Large intestine (tissue), 3 donors: ENCODE measurements around the gene MNX1. TPM values are rescaled to one million over a fixed set of nuclear protein-coding genes. Genes with fewer than 3 reads are reported as not detected.

Source experiments
- DNase-seq, 2 donors: peaks; one replicate each; pipeline versions ENCODE4 v3.0.0 to v3.0.0-alpha.2; 2013
- H3K27ac ChIP-seq: one replicate; pipeline ENCODE4 v1.5.1; 2013; ENCODE audit warnings: low read length
- H3K27me3 ChIP-seq: 2 replicates; pipeline ENCODE4 v1.6.1; 2013; ENCODE audit warnings: low read length; ENCODE audit not compliant: control insufficient read depth, insufficient read depth
- H3K36me3 ChIP-seq: 2 replicates; pipeline ENCODE4 v1.6.1; 2013; ENCODE audit warnings: low read length; ENCODE audit not compliant: control insufficient read depth, insufficient read depth
- H3K4me1 ChIP-seq: one replicate; pipeline ENCODE4 v1.6.1; 2013; ENCODE audit warnings: low read length; ENCODE audit not compliant: control insufficient read depth, insufficient read depth
- H3K4me3 ChIP-seq: one replicate; pipeline ENCODE4 v1.5.1; 2013; ENCODE audit warnings: low read length
- H3K9me3 ChIP-seq: one replicate; pipeline ENCODE4 v1.6.1; 2013; ENCODE audit warnings: mild to moderate bottlenecking, low read depth, low read length, moderate library complexity; ENCODE audit not compliant: control insufficient read depth
- WGBS: methylation state at CpG from one replicate; pipeline ENCODE4 v1.1.5; 2013; ENCODE audit warnings: low lambda C conversion rate; ENCODE audit not compliant: insufficient coverage; 5-methylcytosine and 5-hydroxymethylcytosine counted together
- polyA plus RNA-seq: library from polyadenylated mRNA; unstranded; fragments of 120-200 nt; gene quantifications from one replicate; pipeline ENCODE4 v1.2.1, GENCODE V29; 2013

The MNX1 gene
- polyA plus RNA-seq, 1 donor, result 14.5 TPM

DNA sequence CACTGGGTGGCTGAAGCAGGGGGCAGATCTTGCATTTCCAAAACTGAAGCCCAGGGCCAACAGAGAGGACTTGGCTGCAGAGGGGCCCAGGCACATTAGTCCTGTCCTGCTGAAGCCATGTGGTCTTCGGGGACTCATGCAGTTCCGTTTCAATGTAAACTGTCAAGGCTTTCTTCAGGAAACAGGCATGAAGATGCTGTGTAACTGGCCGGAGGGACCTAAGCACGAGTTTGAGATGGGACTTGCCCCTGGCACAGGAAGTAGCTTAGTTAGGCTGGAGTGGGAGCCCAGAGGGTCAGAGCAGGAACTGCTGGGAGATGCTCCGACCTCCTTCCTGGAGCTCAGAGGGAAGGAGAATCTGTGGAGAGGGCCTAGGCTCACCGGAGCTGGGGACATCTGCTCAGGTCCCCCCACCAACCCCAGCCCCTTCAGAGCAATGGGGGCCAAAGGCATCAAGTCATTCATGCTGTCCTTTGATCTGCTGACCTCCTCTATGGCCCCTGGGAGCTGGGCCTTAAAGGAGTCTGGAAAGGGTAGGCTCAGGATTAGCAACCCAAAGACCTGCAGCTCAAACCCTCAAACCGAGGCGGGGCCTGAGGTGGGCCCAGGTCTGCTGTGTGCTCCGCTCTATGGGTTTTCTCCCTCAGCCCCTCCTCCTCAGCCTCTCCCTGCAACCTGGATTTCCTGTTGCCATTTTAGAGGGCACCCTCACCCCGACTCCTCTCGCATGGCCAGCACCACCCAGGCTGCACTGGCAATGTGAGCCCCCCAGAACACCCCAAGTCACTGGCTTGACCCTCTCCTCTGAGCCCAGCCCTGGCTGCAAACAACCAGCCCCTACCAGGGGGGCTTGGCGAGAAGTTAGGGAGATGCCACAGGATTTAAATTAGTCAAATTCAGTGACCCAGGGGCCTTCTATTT is 4.4 kb upstream of the MNX1 start:
- Histone ChIP-seq H3K9me3 (peaks cover 14% of the 10 kb centered on the region), H3K4me3 (no peak overlapping the region), H3K4me1 (peaks cover 42% of the 10 kb centered on the region), H3K27me3 (peaks cover 87% of the 10 kb centered on the region), H3K27ac (no peak overlapping the region), H3K36me3 (no peaks in the 10 kb centered on the region)
- DNase-seq, result no peak
- no CpG with 5 or more reads among the region's 12 CpGs for WGBS

DNA sequence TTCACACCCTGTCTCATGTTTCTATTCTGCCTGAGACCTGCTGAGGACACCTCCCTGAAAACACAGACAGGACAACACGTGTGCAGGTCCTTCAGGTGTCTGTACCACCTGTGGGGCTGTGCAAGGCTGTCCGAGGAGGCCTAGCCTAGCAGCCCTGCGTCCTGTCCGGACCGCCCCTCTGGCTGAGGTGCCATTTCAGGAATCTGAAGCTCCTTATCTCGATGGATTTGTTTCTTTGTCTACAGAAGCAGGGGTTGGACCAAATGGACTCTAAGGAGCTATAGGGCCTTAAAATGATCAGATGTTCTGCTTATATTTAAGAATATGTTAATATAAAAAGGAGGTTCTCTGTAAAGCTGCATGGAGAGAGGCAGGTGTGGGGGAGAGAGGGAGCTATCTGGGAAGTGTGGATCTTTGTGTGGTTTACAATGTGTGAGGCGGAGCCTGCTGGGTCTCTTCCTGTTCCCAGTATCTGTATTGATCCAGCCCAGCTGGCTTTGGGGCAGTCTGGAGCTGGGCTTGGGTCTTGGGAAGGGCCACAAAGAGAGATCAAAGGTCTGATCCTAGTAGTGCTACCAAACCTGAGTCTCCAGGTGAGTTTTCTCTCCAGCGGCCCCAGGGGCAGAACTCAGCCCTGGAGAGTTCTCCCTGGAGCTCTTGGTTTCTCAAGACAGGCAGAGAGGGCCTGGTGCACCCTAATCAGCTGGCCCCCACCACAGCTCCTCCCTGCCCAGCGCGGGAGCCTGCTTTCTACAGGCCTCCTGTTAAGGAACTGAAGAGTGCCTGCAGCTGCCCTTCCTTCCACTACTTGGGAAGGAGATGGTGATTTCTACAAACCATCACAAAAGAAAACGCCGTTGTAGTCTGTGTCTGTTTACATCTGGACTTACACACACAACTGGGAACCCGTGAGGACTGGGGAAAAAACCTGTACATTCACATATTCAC is 3.4 kb upstream of the MNX1 start:
- no peaks in the 10 kb centered on the region for H3K36me3 ChIP-seq
- WGBS, result no CpG with 5 or more reads among the region's 13 CpGs
- peaks cover 85% of the 10 kb centered on the region for H3K27me3 ChIP-seq
- peaks cover 10% of the 10 kb centered on the region for H3K9me3 ChIP-seq
- peaks cover 34% of the 10 kb centered on the region for H3K4me1 ChIP-seq
- H3K4me3 ChIP-seq, result no peak overlapping the region
- DNase-seq, result peak in 1 of 2 donors; percentile 66
- peak overlapping the region; percentile 2 for H3K27ac ChIP-seq

DNA sequence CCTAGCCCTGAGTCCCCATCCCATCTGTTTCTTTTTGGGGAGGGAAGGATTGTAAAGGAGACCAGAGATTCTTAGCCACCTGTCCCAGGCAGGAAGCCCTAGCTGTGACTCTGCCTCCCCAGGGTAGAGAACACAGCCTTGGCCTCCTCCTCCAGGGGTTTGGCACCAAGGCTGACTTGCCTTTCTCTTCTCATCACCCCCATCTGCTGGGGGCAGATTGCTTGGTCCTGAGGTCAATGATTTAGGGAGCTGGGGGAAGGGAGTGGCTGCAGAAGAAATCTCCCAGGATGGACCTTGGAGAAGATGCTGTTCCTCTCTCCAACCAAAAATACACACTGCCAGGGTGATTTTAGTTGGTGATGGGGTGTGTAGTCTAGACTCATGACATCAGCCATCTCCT is 2.6 kb upstream of the MNX1 start:
- Histone ChIP-seq H3K4me1 (peaks cover 29% of the 10 kb centered on the region), H3K27ac (no peak overlapping the region), H3K4me3 (no peak overlapping the region), H3K27me3 (peaks cover 83% of the 10 kb centered on the region), H3K36me3 (no peaks in the 10 kb centered on the region), H3K9me3 (peaks cover 4% of the 10 kb centered on the region)
- DNase-seq, result no peak

DNA sequence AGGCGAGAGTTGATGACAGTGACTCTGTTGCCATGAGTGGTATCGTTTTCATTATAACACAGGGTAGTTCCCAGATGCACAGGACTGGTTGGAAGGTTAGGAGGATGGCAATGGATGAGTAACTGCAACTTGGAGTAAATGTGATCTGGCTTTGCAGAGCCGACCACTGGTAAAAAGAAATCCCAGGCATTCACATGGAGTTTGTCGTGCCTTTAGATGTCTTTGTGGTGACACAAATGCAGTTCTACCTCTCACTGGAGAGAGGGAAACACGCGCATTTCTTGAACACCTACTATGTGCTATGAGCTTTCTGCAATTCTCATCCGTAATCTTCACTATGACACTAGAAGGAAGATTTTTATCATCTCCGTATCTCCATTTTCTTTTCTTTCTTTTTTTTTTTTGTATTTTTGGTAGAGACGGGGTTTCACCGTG is 1.7 kb upstream of the MNX1 start:
- 93% methylated on average over 2 of the region's 10 CpGs for WGBS
- no peaks in the 10 kb centered on the region for H3K9me3 ChIP-seq
- no peak overlapping the region for H3K27ac ChIP-seq
- H3K27me3 ChIP-seq, result peaks cover 83% of the 10 kb centered on the region
- H3K4me1 ChIP-seq, result peaks cover 32% of the 10 kb centered on the region
- DNase-seq, result no peak
- no peak overlapping the region for H3K4me3 ChIP-seq
- H3K36me3 ChIP-seq, result no peaks in the 10 kb centered on the region

DNA sequence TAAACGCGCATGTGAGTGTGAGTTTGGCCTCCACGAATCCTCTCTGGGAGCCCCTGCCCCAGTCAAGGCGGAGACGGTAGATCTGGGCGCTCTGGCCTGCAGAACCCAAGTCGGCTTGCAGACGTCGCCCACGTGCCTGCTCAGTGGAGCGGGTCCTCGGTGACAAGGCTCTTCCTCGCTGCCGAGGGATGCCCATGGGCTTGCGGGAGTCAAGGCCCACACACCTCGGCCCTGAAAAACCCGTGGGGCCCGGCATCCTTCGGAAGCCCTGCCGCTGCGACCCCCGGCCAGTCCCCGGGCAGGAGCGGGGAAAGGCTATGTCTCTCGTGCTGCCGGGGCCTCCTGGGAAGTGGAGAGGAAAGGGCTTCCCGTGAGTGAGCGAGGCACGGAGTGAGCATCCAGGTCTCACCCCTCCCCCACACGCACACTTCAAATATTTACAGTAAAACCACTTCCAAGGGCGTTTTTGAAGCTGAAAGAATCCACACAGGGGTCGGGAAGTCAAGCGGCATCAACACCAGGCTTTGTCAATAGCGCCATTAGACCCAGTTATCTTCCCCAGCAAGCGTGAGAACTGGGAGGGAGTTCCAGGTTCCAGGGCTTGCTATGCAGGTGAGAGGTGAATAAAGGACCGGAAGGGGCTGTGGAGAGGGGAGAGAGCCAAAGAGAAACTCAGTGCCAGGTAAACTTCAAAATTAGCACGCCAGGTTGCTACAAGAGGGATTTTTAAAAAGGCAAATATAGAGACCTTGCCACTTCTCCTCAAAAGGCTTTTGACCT is 1.1 kb upstream of the MNX1 start:
- DNase-seq, result peak in 1 of 2 donors; percentile 37
- H3K9me3 ChIP-seq, result peaks cover under 1% of the 10 kb centered on the region
- WGBS, result no CpG with 5 or more reads among the region's 37 CpGs
- no peak overlapping the region for H3K27ac ChIP-seq
- H3K36me3 ChIP-seq, result no peaks in the 10 kb centered on the region
- H3K4me3 ChIP-seq, result peak overlapping the region; percentile 52
- peaks cover 38% of the 10 kb centered on the region for H3K4me1 ChIP-seq
- peaks cover 83% of the 10 kb centered on the region for H3K27me3 ChIP-seq

DNA sequence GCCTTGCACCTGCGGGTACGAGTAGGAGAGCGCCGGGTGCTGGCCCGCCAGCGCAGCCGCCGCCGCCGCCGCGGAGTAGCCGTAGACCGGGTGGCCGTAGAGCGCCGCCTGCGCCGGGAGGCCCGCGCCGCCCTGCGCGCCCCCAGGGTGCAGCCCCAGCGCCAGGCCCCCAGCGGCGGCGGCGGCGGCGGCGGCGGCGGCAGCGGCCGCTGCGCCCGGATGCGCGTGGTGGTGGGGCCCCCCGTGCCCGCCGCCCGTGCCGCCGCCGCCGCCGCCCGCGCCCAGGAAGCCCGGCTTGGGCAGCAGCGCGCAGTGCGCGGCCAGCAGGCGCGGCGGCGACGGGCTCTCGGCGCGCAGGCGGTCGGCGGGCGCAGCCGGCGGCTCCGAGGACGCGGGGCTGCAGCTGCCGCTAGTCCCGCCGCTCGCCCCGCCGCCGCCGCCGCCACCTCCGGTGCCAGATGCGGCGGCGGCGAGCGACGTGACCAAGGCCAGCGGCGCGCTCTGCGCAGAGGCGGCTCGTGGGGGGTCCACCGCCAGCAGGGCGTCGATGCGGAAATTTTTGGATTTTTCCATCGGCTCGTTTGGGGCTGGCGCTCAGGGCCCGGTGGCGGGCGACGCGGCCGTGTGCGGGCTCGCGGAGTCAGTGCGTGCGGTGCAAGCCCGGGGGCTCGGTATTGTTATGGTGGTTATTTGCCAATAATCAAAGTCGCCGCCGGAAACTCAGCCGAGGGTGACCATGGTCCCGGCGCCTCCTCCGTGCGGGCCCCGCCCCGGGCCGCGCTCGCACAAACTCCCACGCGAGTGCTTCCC is 480 bp downstream of the MNX1 start:
- no peak for DNase-seq
- peak overlapping the region; percentile 91 for H3K27ac ChIP-seq
- H3K27me3 ChIP-seq, result peaks cover 79% of the 10 kb centered on the region
- peaks cover 14% of the 10 kb centered on the region for H3K9me3 ChIP-seq
- peaks cover 47% of the 10 kb centered on the region for H3K4me1 ChIP-seq
- H3K4me3 ChIP-seq, result peak overlapping the region; percentile 73
- H3K36me3 ChIP-seq, result peaks cover 9% of the 10 kb centered on the region
- WGBS, result no CpG with 5 or more reads among the region's 130 CpGs

DNA sequence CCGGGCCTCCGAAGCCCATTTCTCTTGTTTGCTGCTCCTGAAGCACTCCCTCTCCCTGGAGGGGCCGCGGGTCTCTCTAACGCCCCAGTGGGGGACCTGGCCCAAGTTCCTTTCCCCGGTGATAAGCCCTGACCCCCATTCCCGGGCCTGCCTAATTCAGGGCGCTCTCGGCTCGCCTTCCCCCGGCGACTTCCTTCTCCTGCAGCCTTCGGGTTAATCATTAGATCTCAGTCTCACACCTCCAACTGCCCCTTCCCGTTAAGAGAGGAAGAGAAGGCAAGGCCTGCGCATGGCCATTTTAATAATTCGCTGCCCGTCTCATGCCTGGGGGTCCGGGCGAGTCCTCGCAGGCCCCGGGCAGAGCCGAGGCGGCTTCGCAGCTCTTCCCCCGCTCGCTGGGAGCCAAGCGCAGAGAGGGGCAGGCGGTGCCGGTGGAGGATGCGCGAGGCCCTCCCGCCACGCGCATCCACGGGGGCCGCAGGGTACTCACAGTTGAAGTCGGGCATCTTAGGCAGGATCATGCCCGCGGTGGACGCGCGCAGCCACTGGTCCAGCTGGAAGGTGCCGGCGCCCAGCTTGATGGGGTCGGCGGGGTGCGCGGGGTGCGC is 1.2 kb downstream of the MNX1 start:
- H3K9me3 ChIP-seq, result peaks cover 20% of the 10 kb centered on the region
- peak in 1 of 2 donors; percentile 85 for DNase-seq
- whole genome bisulfite sequencing, result no CpG with 5 or more reads among the region's 49 CpGs
- peaks cover 45% of the 10 kb centered on the region for H3K4me1 ChIP-seq
- peak overlapping the region; percentile 73 for H3K4me3 ChIP-seq
- peaks cover 16% of the 10 kb centered on the region for H3K36me3 ChIP-seq
- peaks cover 79% of the 10 kb centered on the region for H3K27me3 ChIP-seq
- peak overlapping the region; percentile 91 for H3K27ac ChIP-seq

DNA sequence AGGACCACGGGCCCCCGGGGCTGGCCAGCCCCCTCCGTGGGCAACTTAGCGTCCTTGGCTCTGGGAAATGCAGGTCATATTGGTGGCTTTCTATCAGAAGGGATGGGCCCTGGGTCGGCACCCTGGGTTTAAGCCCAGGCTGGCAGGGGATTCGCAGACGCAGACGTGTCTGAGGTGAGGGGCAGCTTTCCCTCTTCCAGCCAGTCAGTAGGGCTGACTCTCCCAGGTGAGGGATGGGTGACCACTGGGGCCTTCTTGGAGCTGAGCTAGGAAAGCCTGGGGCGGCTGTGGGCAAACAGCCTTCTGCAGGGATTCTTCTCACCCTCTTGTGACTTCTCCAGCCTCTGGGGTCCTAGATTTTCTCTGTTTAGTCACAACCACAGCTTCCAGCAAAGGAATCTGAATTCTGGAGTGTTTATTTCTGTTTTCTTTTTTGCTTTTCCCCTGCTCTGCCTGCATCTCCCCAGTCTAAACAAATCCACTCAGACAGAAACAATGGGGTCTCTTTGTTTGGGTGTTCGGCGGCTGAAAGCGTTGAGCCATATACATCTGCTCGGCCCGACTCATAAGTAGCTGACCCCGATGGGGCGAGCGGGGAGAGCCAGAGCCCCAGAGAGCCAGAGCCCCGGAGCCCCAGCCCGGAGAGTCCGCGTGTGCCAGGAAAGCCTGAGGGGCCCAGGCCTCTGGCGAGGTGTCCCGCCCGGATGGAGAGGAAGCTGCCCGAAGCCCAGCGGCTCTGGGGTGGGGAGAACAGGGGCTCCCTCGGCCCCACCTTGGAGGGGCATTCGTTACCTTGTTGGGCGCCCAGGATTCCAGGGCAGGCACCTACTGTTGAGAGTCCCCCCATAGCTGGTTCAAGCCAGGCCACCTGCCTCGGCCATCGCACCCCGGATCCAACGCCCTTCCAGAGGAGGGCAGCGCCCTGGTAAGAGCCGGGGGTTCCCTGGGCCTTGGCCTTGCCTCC is 2.0 kb downstream of the MNX1 start:
- Histone ChIP-seq H3K4me3 (peak overlapping the region; percentile 73), H3K27ac (peak overlapping the region; percentile 91), H3K36me3 (peaks cover 17% of the 10 kb centered on the region), H3K4me1 (peaks cover 41% of the 10 kb centered on the region), H3K27me3 (peaks cover 77% of the 10 kb centered on the region), H3K9me3 (peaks cover 23% of the 10 kb centered on the region)
- WGBS, result no CpG with 5 or more reads among the region's 35 CpGs
- no peak for DNase-seq
